HG03432 (cell line): ENCODE data around the gene ADO.
"Not testable (repeated sequence)": the region's sequence is repeated elsewhere in the genome, so short reads cannot be mapped to it uniquely, and the experiment has no call there.

ENCODE experiments used
- ATAC-seq: cut with Tn5 transposase; IDR thresholded peaks from one replicate; pipeline ENCODE4 v1.9.1; 2021; ENCODE audit warnings: mild to moderate bottlenecking, moderate library complexity; ENCODE audit not compliant: unreplicated experiment

The ADO gene

DNA sequence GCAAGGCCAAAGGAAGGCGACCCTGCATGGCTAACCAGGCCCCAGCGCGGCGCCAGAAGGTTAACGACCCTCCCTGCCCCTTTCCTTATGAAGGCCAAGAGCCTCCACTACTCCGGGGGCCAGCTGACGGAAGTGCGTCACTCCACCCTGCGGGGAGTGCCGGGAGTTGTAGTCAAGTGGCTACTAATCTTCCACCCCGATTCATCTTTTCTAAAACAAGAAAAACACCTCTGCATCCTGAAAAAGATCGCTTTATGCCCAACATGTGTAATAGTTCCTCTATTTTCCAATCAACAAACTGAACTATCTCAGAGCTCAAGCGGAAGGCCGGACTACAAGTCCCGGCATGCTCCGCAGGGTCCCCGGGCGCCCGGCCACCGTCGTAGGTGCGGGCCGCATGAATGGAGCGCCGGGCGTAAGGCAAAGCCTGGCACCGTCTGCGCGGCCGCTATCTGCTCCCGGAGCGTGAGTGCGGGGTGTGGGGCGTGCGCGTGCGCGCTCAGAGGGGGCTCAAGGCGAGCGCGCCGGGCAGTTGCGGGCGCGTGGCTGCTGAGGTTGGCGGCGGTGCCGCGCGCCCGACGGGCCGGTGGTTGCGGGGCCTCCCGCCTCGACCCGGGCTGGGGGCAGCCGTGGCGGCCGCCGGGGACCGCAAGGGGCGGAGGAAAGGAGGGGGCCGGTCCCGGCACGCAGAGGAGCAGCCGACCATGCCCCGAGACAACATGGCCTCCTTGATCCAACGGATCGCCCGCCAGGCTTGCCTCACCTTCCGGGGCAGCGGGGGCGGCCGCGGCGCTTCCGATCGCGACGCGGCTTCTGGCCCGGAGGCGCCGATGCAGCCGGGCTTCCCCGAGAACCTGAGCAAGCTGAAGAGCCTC is at the start of gene ADO:
Gene ADO (plus strand): TSS at position 365 of the 875 bp plus-strand sequence. CDS start 340 bp downstream, at position 705.
- peak; percentile 90 for ATAC-seq

- ATAC-seq: no peak
These were observed 49.6 kb upstream of the ADO start for GRCh38 chr10:62754963-62755362.

- no peak for ATAC-seq
These were observed 48.6 kb upstream of the ADO start for GRCh38 chr10:62755662-62756653.

DNA sequence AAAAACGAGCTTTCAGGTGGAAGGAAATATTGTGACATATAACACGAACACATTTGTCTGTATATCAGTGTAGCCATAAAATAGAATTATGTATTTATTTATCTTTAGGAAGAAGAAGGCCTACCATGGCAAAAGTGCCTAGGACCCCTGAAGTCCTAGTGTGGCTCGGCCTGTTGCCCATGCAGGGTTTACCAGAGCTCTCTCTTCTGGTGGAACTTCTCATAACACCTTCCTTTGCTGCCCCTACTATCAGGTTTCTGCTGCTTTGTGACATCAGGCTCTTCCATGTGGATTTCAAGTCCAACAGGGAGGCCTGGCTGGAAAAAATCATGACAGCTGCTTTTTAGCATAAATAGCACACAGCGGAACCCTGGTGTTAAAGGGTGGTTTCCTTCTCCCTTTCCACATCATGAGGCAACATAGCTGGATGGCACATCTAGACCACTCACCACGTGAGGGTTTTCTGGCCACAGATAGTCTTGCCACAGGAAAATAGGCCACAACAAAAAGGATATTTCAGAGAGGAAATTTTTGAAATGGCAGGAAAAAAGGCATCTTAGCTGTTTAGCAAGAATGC is 44.8 kb upstream of the ADO start:
- no peak for ATAC-seq

DNA sequence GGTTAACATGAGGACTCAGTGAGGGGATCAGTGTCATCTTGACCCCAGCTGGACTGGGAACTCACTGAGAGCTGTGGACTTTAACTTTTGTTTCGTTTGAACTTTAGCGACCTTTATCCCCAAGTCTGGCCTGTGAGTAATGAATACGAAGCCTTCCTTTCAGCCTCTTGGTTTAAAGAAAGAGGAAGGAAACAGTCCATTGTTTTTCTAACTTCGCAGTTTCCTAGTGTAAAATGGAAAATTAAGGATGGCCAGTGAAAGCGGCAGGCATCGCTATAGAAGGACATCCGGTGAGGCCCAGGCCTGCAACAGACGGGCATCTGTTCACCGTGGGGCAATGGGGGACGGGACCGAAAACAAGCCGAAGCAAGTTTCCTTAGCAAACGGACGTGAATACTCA is 44.1 kb upstream of the ADO start:
- ATAC-seq: no peak

- no peak for ATAC-seq
These were observed 43.4 kb upstream of the ADO start for GRCh38 chr10:62761115-62761514.

- no peak for ATAC-seq
These were observed 41.4 kb upstream of the ADO start for GRCh38 chr10:62763155-62763554.

DNA sequence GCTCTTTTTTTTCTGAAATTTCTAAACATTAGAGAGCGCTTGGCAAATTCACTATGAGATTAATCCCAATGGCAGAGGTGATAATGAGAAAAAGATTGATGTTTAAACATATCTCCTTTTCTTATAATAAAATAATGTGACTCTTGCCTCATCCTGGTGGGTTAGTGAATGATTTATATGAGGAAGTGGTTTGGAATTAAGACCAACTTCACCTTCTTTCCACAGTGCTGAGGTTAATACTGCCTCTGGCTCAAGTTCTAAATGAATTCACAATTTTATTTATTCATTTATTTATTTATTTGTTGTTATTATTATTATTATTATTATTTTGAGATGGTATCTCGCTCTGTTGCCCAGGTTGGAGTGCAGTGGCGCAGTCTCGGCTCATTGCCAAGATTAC is 40.5 kb upstream of the ADO start:
- ATAC-seq: no peak

- ATAC-seq: no peak
These were observed 38.8 kb upstream of the ADO start for GRCh38 chr10:62765726-62766125.

DNA sequence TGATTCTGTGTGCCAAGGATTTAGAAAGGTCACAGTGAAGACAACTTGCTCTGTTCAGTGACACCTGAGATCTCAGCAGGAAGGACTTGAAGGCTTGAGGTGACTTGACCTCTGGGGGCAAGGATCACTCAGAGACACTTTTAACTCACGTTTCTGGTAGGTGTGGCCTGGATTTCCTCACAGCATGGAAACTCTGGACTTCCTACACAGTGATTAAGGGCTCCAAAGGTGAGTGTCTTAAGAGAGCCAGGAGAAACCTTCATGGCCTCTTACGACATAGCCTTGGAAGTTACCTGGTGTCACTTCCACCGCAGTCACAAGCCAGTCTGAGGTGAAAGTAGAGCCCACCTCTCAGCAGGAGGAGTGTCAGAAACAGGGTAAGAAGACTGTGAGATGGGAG is 38.1 kb upstream of the ADO start:
- no peak for ATAC-seq

DNA sequence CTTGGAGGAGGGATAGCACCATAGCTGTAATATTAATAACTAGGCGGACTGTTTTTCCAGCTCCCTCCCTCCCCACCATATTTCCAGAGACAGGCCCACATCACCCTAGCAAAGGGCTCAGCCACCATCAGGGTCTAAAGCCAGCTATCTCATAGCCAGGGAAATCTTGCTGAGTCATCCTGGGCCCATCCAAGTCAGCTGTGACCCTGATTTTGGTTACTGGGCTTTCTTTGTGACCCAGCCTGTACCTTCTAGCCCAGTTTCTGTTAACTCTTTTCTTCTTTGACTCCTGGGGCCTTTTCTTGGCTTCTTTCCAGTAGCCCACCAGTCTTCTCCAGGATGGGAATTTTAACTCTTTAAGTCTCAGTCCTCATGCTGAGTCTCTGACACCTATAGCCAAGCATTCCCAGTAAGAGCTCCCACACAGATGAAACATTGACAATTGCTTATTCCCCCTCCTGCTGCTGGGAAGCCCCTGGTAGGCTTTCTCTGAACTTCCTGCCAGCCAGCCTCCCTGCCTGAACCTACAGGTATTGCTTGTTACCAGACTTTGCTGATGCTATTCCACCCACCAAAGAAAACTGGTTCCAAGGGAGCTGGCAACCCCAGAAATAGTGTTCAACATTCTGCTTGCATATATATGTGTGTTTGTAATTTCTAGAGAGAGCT is 34.8 kb upstream of the ADO start:
- peak; percentile 68 for ATAC-seq

GRCh38 chr10:62772186-62772974 is 32.1 kb upstream of the ADO start:
- ATAC-seq: peak; percentile 49

DNA sequence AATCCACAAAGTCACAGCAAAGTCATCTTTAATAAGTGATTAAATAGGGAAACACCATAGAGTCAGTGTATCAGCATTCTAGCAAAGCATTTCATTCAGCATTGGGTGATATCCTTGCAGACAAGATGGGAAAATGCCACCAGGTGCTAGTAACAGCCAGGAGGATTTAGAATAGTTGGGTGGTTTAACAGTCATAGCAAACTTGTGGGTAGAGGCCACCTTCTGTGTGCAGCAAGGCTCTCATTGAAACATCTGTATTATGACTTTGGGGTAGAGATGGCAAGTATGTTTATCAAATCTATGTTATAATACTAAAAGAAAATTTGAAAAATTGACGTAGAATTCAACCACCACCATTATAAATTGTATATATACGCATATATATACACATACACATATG is 26.4 kb upstream of the ADO start:
- peak; percentile 55 for ATAC-seq

DNA sequence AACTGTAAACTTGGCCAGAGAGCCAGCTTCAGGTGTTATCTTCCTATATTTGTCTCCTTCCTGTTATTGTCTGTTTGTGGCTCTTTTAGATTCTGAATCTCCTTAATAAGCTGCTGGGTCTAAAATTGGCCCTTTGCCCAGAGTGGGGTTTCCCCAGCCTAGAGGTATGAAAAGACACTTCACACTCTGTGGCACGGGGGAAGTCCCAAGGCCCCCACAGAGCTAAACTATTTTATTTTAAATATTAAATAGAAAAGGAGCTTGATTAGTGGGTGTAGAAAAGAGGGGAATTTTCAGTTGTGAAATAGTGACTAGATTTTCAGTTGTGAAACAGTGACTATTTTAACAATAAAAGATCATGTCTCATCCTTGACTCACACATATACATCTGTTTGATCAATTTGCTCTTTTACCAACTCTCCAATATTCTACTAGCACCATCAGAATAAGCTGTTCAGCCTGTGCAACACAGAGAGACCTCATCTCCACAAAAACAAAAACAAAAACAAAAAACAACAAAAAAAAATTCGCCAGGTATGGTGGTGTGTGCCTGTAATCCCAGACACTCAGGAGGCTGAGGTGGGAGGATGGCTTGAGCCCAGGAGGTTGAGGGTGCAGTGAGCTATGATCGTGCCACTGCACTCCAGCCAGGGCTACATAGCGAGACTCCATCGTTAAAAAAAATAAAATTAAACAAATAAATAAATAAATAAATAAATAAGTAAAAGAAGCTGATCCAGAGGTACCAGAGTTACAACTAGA is 24.9 kb upstream of the ADO start:
- peak; percentile 96 for ATAC-seq

DNA sequence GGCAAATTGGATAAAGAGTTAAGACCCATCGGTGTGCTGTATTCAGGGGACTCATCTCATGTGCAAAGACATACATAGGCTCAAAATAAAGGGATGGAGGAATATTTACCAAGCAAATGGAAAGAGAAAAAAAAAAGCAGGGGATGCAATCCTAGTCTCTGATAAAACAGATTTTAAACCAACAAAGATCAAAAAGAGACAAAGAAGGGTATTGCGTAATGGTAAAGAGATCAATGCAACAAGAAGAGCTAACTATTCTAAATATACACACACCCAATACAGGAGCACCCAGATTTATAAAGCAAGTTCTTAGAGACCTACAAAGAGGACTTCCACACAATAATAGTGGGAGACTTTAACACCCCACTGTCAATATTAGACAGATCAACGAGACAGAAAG is 20.0 kb upstream of the ADO start:
- ATAC-seq: not testable (repeated sequence)

GRCh38 chr10:62788285-62788684 is 16.2 kb upstream of the ADO start:
- not testable (repeated sequence) for ATAC-seq

GRCh38 chr10:62788861-62789467 is 15.6 kb upstream of the ADO start:
- no peak for ATAC-seq

DNA sequence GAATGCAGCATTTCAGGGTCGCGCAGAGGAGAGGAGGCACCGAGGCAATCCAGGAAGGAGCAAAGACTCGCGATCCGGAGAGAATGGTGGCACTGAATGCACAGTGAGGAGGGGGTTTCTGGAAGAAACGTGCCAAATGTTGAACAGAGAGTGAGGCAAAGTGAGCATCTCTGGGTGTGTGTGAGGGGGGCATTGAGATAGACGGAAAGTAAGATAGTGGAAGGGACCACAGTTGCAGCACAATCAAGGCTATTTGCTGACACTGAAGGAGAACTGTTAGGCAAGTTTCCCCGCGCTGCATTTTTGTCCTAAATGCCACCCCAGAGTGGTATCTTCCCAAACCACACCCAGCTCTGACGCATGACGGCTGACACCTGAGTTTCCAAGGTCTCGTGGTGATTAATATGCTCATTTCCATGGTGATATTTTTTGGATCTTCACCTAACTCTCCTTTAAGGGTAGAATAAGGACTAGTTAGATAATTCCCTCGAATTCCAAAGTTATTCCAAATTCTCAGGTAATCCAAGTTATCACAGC is 14.4 kb upstream of the ADO start:
- no peak for ATAC-seq
